ENCODE measurements around the gene SDK2.

Gene SDK2

GRCh38 chr17:73630965-73631595, 13.2 kb downstream of the SDK2 start:
- no peak for DNase-seq

GRCh38 chr17:73630531-73630930, 13.7 kb downstream of the SDK2 start:
- no peak for DNase-seq

- DNase-seq = no peak
These were observed 15.3 kb downstream of the SDK2 start for GRCh38 chr17:73628642-73629552.

GRCh38 chr17:73625991-73626673, 18.1 kb downstream of the SDK2 start:
- DNase-seq = no peak

GRCh38 chr17:73625006-73625405, 19.2 kb downstream of the SDK2 start:
- no peak for DNase-seq

GRCh38 chr17:73624496-73624988, 19.7 kb downstream of the SDK2 start:
- DNase-seq = no peak

- DNase-seq = no peak
These were observed 20.4 kb downstream of the SDK2 start for GRCh38 chr17:73623818-73624217.

GRCh38 chr17:73623247-73623646, 21.0 kb downstream of the SDK2 start:
- DNase-seq = no peak

- DNase-seq = no peak
These were observed 21.9 kb downstream of the SDK2 start for GRCh38 chr17:73622381-73622780.

- DNase-seq = no peak
These were observed 22.6 kb downstream of the SDK2 start for GRCh38 chr17:73621685-73622084.

- no peak for DNase-seq
These were observed 23.8 kb downstream of the SDK2 start for GRCh38 chr17:73620414-73620813.

- DNase-seq = no peak
These were observed 26.7 kb downstream of the SDK2 start for GRCh38 chr17:73617501-73617900.

GRCh38 chr17:73616873-73617404, 27.3 kb downstream of the SDK2 start:
- no peak for DNase-seq

GRCh38 chr17:73616120-73616872, 27.9 kb downstream of the SDK2 start:
- no peak for DNase-seq

GRCh38 chr17:73614256-73614655, 30.0 kb downstream of the SDK2 start:
- no peak for DNase-seq

GRCh38 chr17:73613271-73614233, 30.7 kb downstream of the SDK2 start:
- no peak for DNase-seq

- no peak for DNase-seq
These were observed 32.2 kb downstream of the SDK2 start for GRCh38 chr17:73612031-73612472.

GRCh38 chr17:73611630-73612029, 32.6 kb downstream of the SDK2 start:
- no peak for DNase-seq

GRCh38 chr17:73610331-73610911, 33.8 kb downstream of the SDK2 start:
- no peak for DNase-seq

GRCh38 chr17:73609758-73610157, 34.5 kb downstream of the SDK2 start:
- DNase-seq = no peak

- DNase-seq = no peak
These were observed 35.2 kb downstream of the SDK2 start for GRCh38 chr17:73609060-73609459.
